ENCODE measurements around the gene PPP1R1C.

PPP1R1C gene

DNA sequence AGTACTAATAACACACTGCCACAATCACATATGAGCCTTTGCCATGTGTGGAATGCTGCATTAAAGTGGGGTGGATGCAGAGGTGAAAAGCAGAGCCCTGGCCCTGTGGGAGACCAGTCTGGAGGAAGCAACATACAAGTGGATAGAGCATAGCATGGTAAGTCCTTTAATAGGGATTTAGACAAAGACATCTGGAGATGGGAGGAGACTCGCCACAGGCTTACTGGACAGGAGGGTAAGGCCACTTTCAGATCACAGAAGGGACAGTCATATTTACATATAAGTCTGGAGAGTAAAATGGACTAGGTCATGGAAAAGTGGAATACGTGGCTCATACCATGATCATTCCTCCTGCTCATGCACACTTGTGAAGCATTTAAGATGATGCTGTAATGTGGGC is 84.3 kb downstream of the PPP1R1C start:
- no peak overlapping the region for H3K4me3 ChIP-seq (ENCODE audit: control insufficient read depth, low read depth, low read length)
- TF ChIP-seq, protein P1, sequence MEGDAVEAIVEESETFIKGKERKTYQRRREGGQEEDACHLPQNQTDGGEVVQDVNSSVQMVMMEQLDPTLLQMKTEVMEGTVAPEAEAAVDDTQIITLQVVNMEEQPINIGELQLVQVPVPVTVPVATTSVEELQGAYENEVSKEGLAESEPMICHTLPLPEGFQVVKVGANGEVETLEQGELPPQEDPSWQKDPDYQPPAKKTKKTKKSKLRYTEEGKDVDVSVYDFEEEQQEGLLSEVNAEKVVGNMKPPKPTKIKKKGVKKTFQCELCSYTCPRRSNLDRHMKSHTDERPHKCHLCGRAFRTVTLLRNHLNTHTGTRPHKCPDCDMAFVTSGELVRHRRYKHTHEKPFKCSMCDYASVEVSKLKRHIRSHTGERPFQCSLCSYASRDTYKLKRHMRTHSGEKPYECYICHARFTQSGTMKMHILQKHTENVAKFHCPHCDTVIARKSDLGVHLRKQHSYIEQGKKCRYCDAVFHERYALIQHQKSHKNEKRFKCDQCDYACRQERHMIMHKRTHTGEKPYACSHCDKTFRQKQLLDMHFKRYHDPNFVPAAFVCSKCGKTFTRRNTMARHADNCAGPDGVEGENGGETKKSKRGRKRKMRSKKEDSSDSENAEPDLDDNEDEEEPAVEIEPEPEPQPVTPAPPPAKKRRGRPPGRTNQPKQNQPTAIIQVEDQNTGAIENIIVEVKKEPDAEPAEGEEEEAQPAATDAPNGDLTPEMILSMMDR (conservative IDR thresholded peaks at IDR 0.05; ENCODE audit: control insufficient read depth, insufficient read depth, low read depth, low read length), result no peak

DNA sequence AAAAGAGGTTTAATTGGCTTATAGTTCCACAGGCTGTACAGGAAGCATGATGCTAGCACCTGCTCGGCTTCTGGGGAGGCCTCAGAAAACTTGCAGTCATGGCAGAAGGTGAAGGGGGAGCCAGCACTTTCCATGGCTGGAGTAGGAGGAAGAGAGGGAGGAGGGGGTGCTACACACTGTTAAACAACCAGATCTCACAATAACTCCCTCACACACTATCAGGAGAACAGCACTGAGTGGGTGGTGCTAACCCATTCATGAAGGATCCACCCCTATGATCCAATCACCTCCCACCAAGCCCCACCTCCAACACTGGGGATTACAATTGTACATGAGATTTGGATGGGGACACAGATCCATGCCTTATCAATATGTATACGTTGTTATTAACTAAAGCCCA is 85.1 kb downstream of the PPP1R1C start:
- TF ChIP-seq, protein P1 (conservative IDR thresholded peaks at IDR 0.05; ENCODE audit: control insufficient read depth, insufficient read depth, low read depth, low read length), result no peak
- DNase-seq (ENCODE audit: low read depth), result no peak
- H3K4me3 ChIP-seq (ENCODE audit: control insufficient read depth, low read depth, low read length), result no peak overlapping the region

More for the DNA sequence above, 84.3 kb downstream of the PPP1R1C start:
- no peak for DNase-seq (ENCODE audit: low read depth)

DNA sequence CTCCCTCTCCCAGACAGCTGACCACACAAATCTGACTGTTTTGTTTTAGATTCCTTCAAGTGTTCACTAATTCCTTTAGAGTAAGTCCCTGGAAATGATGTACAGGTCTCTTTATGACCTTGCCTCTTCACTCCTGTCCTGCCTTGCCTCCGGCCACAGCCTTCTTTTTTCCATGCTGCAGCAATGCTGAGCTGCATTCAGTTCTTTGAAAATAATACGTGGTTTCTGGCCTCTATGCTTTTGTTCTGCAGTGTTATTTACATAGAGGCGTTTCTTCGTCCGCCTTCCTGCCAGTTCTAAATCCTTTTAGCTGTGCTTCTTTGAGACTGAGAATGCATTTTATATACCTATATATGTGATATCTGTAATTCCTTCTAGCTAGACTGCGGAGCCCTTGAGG is 87.2 kb downstream of the PPP1R1C start:
- no peak overlapping the region for H3K4me3 ChIP-seq (ENCODE audit: control insufficient read depth, low read depth, low read length)
- TF ChIP-seq, protein P1 (conservative IDR thresholded peaks at IDR 0.05; ENCODE audit: control insufficient read depth, insufficient read depth, low read depth, low read length), result no peak
- no peak for DNase-seq (ENCODE audit: low read depth)

DNA sequence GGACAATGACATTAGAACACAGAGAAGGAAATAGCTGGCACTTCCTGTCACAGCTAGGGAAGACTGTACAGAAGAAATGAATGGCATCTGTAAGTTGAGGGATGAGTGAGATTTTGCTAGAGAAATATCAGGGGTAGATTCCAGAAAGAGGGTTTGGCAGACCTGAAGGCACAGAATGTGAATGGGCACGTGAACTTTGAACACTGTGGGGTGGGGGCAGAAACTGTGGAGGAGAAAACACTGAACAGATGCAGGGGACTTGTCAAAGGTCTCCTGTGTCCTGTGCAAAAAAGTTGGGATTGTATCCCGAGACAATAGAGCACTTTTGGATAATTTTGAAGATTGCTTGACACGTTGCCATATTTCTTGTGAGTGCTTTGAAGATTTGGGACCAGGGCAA is 88.0 kb downstream of the PPP1R1C start:
- TF ChIP-seq, protein P1 (conservative IDR thresholded peaks at IDR 0.05; ENCODE audit: control insufficient read depth, insufficient read depth, low read depth, low read length), result no peak
- no peak for DNase-seq (ENCODE audit: low read depth)
- H3K4me3 ChIP-seq (ENCODE audit: control insufficient read depth, low read depth, low read length), result no peak overlapping the region

DNA sequence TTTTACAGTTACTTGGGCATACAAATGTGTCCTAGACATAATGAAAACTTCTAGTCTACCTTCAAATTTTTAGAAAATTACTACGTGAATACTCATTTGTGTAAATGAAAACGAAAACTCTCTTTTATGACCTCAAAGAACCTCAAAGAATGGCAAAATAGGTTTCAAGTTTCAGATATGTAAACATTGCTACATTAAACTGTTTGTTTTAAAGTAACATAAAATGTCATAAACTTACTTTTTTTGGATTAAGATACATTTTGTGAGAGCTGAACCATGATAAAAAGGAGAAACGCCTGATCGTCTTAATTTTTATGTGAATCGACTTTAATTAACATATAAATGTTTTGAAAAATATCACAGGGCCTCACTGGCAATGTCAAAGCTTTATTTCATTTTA is 91.4 kb downstream of the PPP1R1C start:
- DNase-seq (ENCODE audit: low read depth), result no peak
- H3K4me3 ChIP-seq (ENCODE audit: control insufficient read depth, low read depth, low read length), result no peak overlapping the region
- TF ChIP-seq, protein P1 (conservative IDR thresholded peaks at IDR 0.05; ENCODE audit: control insufficient read depth, insufficient read depth, low read depth, low read length), result no peak

DNA sequence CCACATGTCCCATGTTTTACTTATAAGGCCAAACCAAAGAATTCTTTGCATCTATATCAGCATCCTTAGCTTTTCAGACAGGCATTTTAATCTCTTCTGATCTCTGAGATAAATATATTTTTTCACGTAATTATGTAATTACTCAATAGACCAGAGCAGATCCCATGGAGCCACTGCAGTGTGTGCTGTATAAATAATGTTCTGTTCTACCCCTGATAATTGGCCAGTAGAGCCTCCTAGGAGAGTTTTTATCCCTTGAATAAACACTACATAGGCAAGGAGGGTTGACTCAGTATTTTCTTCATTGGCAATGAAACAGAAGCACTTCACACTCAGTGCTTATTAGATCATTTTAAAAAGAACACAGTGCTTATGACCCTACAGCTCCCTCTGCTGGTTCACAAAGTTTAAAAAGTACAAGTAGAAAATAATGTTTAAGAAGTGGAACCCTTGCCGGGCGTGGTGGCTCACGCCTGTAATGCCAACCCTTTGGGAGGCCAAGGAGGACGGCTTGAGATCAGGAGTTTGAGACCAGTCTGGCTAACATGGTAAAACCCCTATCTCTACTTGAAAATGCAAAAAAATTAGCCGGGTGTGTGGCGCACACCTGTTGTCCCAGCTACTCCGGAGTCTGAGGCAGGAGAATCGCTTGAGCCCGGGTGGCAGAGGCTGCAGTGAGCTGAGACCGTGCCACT is 91.9 kb downstream of the PPP1R1C start:
- no peak overlapping the region for H3K4me3 ChIP-seq (ENCODE audit: control insufficient read depth, low read depth, low read length)
- TF ChIP-seq, protein P1 (conservative IDR thresholded peaks at IDR 0.05; ENCODE audit: control insufficient read depth, insufficient read depth, low read depth, low read length), result peak; percentile 73
- DNase-seq (ENCODE audit: low read depth), result peak; percentile 92

Data from fibroblast of mammary gland (primary cell).